Right kidney (tissue), 9 donors: ENCODE measurements around the gene RNF166.

Experiments used
- DNase-seq: peaks from one replicate; pipeline ENCODE4 v3.0.0-alpha.2; 2016
- long read RNA-seq, 8 donors: transcript quantifications; one replicate each; lab custom pipeline, GENCODE V29; 2026

Gene RNF166
- long read RNA-seq, donor 1, transcript RNF166-201 (6 exons, 1,883 nt) = major isoform, 6 of 6 reads
- long read RNA-seq, donor 1, partial matches to known transcripts = 0 of 6 reads
- long read RNA-seq, donor 1, other reads (novel, unspliced or antisense) = 0 of 6 reads
- long read RNA-seq, donor 2, partial matches to known transcripts = 10 of 21 reads
- long read RNA-seq, donor 2, other reads (novel, unspliced or antisense) = 7 of 21 reads
- long read RNA-seq, donor 3, partial matches to known transcripts = 0 of 3 reads
- long read RNA-seq, donor 3, other reads (novel, unspliced or antisense) = 0 of 3 reads
- long read RNA-seq, donor 4, partial matches to known transcripts = 6 of 16 reads
- long read RNA-seq, donor 4, other reads (novel, unspliced or antisense) = 5 of 16 reads
- long read RNA-seq, donor 5, transcript RNF166-201 (6 exons, 1,883 nt) = major isoform, 7 of 7 reads
- long read RNA-seq, donor 5, partial matches to known transcripts = 0 of 7 reads
- long read RNA-seq, donor 5, other reads (novel, unspliced or antisense) = 0 of 7 reads
- long read RNA-seq, donor 6, partial matches to known transcripts = 0 of 4 reads
- long read RNA-seq, donor 6, other reads (novel, unspliced or antisense) = 0 of 4 reads
- long read RNA-seq, donor 7 = 0 reads
- long read RNA-seq, donor 8, transcript RNF166-201 (6 exons, 1,883 nt) = major isoform, 5 of 5 reads
- long read RNA-seq, donor 8, partial matches to known transcripts = 0 of 5 reads
- long read RNA-seq, donor 8, other reads (novel, unspliced or antisense) = 0 of 5 reads

- DNase-seq = peak; percentile 84
These were observed at the start of gene RNF166, which contains the start of gene CTU2 for GRCh38 chr16:88706229-88706964. Gene RNF166, minus strand, starts transcription at chr16:88706408. Its CDS starts 83 bp downstream, at chr16:88706325. Gene CTU2, plus strand, starts transcription at chr16:88706503. Its CDS starts 28 bp downstream, at chr16:88706531.

GRCh38 chr16:88754912-88755744 is 48.9 kb upstream of the RNF166 start:
- no peak for DNase-seq

- no peak for DNase-seq
These were observed 48.1 kb upstream of the RNF166 start for GRCh38 chr16:88754109-88754911.

- DNase-seq = no peak
These were observed 47.4 kb upstream of the RNF166 start for GRCh38 chr16:88753602-88754001.

- DNase-seq = no peak
These were observed 47.0 kb upstream of the RNF166 start for GRCh38 chr16:88753191-88753590.

- DNase-seq = no peak
These were observed 46.3 kb upstream of the RNF166 start for GRCh38 chr16:88752386-88753002.

GRCh38 chr16:88750854-88751253 is 44.6 kb upstream of the RNF166 start:
- no peak for DNase-seq

- no peak for DNase-seq
These were observed 43.1 kb upstream of the RNF166 start for GRCh38 chr16:88749358-88749757.

GRCh38 chr16:88748364-88748763 is 42.2 kb upstream of the RNF166 start:
- no peak for DNase-seq

- no peak for DNase-seq
These were observed 41.5 kb upstream of the RNF166 start for GRCh38 chr16:88747588-88748301.

- no peak for DNase-seq
These were observed 40.3 kb upstream of the RNF166 start for GRCh38 chr16:88746506-88746905.

- no peak for DNase-seq
These were observed 38.6 kb upstream of the RNF166 start for GRCh38 chr16:88744577-88745521.

GRCh38 chr16:88743693-88744576 is 37.7 kb upstream of the RNF166 start:
- peak; percentile 68 for DNase-seq

- DNase-seq = no peak
These were observed 36.8 kb upstream of the RNF166 start for GRCh38 chr16:88742896-88743605.

GRCh38 chr16:88741368-88741767 is 35.2 kb upstream of the RNF166 start:
- DNase-seq = no peak

- DNase-seq = no peak
These were observed 34.5 kb upstream of the RNF166 start for GRCh38 chr16:88740727-88741055.
